Stimulated activated CD8-positive, alpha-beta memory T cell treated with anti-CD3 and anti-CD28 coated beads, Interleukin-15, amount 100 ng/mL, for 24 hours (primary cell): Measurements from ENCODE around the gene SDS.

Experiments
- DNase-seq: peaks from one replicate; pipeline ENCODE4 v3.0.0-alpha.2; 2020; ENCODE audit warnings: low read depth

SDS gene, protein sequence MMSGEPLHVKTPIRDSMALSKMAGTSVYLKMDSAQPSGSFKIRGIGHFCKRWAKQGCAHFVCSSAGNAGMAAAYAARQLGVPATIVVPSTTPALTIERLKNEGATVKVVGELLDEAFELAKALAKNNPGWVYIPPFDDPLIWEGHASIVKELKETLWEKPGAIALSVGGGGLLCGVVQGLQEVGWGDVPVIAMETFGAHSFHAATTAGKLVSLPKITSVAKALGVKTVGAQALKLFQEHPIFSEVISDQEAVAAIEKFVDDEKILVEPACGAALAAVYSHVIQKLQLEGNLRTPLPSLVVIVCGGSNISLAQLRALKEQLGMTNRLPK

DNA sequence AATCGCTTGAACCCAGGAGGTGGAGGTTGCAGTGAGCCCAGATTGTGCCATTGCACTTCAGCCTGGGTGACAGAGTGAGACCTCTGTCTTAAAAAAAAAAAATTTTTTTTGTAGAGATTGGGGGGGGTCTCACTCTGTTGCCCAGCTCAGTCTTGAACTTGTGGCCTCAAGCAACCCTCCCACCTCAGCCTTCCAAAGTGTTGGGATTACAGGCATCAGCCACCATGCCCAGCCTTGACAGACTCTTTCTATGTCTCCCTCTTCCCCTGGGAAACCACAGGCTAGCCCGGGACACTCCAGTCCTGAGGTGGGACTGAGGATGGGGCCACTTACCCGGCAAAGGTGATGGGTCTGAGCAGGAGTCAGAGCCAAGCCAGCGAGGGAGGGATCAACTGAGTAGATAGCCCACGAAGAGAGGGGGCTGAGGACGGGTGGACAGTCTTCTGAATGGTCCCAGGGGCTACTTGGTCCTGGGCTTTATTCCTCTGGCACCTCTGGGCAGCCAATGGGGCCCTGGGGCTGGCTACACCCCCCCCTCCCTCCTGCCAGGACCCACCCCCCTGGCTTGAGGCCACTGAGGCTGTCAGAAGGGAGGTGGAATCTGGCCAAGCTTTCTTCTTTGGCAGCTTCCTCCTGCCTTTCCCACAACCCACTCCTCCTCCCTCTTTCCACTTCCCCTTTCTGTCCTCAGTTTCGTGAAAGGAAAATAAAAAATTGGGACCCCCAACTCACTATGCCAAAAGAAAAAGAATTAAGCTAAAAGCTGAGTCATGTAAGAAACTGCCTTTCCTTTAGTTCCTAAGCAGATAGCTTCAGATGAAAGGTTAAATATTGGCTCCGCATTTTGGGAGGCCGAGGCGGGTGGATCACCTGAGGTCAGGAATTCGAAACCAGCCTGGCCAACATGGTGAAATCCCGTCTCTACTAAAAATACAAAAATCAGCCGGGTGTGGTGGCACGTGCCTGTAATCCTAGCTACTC lies at the start of gene SDS:
Gene SDS (minus strand): TSS at position 453 of the 981 bp plus-strand sequence. CDS start 4,179 bp downstream, outside the sequence.
- no peak for DNase-seq

DNA sequence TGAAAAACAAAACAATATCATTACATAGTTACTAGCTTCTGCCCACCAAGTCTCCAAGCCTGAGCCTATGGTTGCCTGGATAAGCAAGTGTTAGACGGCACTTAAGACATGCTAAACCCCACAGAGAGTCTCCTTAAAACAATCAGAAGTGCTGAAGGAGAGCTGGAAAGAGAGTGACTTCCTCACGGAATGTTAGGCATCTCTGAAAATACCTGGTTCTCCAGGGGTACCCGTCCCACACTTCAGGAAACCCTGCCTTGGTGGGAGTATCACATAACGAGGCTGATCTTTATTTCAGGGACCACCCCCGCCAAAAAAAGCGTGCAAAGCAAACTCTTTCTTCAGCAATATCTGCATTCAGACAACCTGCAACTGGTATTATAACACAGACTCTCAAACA lies 49.6 kb upstream of the SDS start:
- no peak for DNase-seq

DNA sequence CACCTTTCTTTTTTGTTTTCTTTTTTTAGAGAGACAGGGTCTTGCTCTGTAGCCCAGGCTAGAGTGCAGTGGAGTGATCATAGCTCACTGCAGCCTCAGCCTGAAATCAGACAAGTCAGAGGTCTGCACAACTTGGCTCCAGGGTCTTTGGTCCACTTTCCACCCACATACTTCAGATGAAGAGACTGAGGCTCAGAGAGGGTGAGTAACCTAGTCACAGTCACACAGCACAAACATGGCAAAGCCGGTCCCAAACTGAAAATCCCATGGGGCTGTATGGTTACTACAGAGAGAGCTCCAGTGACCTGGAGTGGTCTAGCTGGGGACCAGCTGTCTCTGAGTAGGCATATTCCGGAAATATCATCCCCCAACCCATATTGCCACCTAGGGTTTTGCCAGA lies 48.8 kb upstream of the SDS start:
- no peak for DNase-seq

DNA sequence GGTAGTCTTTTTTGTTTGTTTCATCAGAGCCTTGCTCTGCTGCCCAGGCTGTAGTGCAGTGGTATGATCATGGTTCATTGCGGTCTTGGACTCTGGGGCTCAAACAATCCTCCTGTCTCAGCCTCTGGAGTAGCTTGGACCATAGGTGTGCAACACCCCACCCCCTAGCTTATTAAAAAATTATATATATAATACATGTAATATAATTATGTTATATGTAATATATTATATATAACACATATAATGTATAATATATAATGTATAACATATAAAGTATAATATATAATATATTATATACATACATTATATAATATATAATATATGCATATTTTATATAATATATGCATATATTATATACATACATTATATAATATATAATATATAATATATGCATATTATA lies 46.2 kb upstream of the SDS start:
- no peak for DNase-seq

DNA sequence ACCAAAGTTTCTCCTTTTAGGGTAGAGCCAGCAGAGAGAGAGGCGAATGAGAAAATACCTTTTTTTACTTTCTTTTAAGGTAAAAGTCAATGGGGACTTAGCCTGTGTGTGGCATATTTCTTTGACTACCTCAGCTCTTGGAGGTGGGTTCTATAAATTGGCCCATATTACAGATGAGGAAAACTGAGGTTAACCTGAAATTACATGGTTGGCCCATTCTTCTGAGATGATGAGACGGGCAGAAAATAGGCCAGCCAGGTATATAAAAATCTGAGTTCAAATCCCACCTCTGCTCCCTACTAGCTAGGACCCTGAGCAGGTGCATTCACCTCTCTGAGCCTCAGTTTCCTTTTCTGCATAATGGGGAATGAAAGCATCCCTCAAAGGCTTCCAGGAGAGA lies 45.6 kb upstream of the SDS start:
- no peak for DNase-seq

DNA sequence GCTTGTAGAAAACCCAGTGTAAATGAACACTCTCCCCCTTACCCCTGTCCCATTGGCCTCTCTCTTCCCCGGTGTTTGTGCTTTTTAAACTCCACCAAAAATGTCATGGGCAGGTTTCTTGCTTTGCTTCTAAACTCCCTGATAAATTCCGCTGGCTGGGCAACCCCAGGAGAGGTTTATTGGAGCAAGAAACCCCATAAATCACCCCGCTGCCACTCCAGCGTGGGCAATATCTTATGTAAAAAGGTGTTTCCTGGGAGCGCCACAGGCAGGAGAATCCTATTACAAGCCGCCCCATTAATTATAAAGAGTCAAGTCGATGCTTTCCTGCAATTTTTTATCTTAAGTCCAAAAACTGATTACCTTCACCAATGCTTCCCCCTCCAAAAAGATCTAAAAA lies 45.2 kb upstream of the SDS start:
- no peak for DNase-seq

DNA sequence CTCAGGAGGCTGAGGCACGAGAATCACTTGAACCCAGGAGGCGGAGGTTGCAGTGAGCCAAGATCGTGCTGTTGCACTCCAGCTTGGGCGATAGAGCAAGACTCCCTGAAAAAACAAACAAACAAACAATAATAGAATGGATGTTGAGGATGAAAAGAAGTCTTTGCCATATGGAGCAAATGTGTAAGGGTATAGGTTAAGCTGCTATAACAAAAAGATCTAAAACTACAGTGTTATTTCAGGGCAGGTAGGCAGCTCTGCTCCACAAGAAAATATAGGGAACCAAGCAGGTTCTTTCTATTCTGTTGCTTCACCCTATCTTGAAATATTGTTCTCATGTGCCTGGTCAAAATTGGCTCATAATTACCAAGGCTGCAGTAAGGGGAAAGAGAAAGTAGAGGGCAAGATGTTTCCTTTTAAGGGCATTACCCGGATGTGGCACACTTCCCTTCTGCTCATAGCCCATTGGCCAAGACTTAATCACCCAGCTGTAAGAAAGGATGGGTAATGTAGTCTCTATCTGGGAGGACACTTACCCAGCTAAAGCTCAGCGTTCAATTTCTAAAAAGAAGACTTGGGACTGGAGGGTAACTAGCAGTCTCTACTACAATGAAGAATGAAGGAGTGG lies 42.0 kb upstream of the SDS start:
- no peak for DNase-seq

DNA sequence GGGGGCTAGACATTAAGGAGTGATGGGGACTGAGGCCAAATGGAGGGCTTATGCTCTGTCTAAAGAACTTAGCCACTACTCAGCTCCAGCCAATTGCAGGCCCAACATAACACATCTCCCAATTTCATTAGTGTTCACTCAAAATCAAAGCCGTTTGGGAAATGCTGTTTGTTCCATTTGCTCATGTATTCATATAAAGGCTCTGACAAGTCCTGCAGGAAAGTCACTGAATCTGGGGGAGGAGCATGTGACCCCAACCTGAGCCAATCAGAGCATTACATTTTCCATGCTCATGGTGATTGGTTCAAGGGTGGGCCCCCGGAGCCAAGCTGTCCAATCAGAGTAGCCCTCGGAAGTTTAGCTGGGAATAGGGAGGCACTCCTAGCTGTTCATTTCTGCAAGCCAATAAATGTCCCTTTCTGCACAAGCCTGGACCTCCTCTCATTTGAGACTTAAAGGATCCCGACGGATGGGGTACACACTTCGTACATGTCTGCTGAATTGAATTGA lies 39.4 kb upstream of the SDS start:
- no peak for DNase-seq

DNA sequence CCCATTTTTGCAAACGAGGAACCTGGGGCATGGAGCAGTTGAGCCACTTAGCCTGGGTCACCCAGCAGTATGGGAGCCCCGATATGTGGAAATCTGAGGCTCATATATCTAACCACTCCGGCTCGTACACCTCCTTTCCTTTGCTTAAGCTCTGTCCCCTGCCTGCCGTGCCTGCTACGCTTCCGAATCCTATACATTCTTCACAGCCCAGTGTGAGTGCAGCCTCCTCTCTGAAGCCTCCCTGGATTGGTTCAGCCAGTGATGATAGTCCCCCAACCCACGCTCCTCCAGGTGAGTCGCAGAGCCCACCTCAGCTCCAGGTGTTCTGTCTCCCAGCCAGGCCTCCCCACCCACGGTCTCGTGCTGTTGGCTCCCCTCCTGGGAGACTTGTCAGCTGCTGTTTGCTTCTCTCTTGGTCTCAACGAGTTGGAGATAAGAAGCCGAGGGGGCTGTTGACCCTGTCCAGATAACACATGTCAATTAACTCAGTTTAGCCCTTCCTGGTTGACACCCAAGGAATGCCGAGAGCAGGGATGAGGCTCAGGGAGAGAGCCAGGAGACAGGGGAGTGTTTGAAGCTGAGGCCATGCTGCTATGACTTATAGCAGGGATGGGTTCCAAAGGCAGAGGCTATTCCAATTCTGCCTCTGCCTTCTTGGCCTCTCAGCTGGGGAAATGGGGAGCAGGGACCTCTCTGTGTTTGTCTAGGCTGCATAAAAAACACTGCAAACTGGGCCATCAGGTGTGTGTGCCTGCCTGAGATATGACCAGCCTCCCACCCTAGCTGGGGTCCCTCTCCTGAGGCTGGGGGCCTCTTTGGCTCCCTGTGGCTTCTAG lies 37.5 kb upstream of the SDS start:
- no peak for DNase-seq

DNA sequence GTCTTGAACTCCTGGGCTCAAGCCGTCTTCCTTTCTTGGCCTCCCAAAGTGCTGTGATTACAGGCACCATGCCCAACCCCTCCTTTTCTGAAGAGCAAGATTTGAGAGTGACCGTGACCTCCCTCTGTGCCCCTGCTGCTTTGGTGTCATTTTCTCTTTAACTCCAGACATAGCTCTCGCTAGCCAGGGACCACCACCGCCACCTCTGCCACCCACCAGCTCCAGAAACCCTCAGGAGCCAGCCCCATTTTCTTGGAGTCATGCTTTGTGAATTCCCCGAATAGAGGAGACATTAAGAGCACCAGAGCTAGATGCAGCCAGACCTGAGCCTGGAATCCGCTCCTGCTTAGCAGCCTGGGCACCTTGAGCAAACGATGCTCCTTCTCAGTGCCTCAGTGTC lies 36.6 kb upstream of the SDS start:
- DNase-seq, result no peak

DNA sequence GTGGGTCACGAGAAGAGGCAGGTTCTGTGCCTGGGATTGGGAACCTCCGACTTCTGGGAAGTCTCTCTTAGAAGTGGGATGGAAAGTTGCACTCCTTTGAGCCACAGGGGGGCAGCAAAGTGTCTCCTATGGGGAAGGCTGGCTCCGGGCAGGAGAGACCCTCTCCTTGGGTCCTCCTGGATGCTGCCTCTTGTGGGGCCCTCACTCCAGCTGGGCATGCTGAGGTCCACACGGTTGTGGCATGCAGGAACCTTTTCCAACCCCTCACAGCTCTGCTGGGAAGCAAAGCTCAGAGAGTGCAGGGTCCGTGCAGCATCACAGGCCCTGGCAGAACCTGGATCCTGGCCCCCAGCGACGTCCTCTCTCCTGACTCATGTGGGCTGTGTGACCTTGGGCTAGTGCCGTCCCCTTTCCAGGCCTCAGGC lies 35.9 kb upstream of the SDS start:
- no peak for DNase-seq

DNA sequence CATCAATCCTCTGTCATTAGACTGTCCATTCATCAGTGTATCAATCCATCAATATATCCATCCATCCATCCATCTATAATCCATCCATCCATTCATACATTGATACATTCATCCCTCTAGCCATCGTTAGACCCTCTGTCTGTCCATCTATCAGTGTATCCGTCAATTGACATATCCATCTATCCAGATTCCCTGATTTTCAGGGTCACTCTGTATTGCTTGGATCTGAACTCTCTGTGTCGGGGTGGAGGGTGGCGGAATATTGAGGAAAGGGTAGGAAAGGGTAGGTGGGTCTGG lies 35.6 kb upstream of the SDS start:
- no peak for DNase-seq

DNA sequence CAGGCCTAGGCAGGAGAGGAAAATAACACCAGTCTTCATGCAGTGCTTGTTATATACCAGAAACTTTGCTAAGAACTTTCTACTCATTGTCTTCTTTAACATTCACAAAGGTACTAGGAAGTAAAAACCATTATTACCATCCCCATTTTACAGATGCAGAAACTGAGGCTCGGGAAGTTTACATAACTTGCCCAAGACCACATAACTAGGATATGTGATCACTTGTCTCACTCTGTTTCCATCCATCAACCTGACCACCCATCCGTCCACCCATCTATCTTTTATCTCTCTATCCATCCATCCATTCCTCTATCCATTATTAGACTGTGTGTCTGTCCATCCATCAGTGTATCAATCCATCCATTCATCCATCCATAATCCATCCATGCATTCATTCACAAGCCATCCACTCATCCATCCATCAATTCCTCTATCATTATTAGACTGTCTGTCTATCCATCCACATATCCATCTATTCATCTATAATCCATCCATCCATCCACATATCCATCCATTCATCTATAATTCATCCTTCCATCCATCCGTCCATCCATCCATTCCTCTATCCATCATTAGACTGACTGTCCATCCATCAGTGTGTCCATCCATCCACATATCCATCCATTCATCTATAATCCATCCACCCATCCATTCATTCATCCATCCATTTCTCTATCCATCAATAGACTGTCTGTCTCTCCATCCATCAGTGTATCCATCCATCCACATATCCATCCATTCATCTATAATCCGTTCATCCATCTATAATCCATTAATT lies 35.0 kb upstream of the SDS start:
- no peak for DNase-seq

DNA sequence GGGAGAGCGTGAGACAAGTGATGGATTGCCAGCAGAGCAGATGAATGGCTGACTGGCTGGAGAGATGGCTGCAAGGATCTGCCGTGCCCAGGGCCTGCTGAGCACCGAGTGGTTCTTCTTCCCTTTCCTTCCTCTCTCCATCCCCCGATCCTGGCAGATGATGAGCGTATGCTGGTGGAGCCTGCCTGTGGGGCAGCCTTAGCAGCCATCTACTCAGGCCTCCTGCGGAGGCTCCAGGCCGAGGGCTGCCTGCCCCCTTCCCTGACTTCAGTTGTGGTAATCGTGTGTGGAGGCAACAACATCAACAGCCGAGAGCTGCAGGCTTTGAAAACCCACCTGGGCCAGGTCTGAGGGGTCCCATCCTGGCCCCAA lies 34.0 kb upstream of the SDS start:
- no peak for DNase-seq

DNA sequence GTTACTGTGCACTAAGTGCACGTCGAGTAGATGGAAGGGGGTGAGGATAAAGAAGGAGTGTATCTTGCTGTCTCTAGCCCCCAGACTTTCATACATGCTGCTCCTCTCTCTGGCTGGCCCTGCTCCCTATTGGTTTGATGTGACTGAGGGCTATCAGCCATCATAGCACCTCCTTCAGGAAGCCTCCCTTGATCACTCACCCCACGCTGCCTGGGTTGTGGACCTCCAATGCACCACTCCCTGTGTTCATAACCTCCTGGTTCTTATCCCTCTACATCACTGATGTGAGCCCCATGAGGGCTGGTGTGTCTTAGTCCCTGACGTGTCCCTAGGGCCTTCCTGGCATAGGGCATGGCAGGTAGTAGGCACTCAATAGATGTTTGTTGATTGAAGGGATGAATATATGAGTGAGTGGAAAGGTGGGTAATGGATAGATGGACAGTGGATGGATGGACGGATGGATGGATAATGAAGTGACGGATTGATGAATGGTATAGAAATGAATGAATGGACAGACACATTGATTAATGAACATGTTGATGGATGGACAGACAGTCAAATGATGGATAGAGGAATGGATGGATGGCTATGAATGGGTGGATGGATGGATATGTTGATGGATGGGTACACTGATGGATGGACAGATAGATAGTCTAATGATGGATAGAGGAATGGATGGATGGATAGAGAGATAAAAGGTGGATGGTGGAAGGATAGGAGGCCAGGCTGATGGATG lies 33.5 kb upstream of the SDS start:
- DNase-seq, result no peak

DNA sequence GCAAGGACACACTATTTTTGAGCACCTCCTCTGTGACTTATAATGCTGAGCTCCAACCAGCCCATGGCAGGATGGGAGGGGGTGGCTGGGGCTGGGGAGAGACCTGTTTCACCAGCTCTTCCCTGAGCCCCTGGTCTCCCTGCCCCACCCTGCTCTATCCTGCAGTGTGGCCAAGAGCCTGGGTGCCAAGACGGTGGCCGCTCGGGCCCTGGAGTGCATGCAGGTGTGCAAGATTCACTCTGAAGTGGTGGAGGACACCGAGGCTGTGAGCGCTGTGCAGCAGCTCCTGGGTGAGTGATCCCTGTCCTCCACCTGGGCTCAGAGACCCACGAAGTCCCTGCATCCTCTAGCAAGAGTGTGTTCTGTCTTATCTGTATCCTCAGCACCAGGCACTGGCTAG lies 32.9 kb upstream of the SDS start:
- no peak for DNase-seq

DNA sequence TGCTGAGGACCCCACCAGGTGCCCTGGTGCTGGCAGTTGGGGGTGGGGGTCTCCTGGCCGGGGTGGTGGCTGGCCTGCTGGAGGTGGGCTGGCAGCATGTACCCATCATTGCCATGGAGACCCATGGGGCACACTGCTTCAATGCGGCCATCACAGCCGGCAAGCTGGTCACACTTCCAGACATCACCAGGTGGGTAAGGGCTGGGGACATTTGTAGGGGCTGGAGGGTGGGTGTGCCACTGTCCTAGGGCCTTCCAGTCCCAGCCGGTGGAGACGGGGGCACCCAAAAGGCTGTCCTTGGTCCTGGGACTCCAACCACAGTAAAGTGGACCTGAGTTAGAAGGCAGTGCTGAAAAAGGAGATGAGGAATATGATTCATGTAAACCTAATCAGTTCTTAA lies 31.7 kb upstream of the SDS start:
- no peak for DNase-seq

DNA sequence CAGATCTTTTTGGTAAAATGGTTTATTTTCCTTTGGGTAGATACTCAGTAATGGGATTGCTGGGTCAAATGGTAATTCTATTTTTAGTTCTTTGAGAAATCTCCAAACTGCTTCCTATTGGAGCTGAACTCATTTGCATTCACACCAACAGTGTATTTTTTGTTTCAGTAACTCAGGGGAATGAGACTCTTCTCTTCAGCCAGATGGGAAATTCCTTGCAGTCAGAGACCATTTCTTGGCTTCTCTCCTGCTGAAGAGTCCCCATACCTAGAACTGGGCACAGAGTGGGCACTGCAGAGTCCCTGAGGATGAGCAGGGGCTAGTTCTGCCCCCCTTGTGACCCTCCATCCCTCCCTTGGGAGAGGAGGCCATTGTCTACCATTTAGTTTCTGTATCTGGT lies 29.3 kb upstream of the SDS start:
- no peak for DNase-seq

DNA sequence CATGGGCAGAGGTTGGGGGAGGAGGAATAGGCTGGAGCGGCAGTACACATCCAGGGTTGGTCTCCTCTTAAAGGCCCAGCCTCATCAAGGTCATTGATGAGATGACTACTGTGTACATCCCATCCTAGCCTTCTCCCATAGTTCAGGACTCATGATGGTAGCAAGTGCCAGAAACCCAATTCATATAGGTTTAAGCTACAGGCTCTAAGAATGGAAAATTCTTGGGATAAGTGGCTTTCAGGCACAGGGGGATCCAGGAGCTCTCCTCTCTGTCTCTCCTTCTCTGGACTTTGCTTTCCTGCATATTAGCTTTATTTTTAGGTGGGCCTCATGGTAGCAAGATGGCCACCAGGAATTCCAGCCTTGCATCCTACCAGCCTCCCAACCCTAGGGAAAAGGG lies 24.8 kb upstream of the SDS start:
- DNase-seq, result no peak

DNA sequence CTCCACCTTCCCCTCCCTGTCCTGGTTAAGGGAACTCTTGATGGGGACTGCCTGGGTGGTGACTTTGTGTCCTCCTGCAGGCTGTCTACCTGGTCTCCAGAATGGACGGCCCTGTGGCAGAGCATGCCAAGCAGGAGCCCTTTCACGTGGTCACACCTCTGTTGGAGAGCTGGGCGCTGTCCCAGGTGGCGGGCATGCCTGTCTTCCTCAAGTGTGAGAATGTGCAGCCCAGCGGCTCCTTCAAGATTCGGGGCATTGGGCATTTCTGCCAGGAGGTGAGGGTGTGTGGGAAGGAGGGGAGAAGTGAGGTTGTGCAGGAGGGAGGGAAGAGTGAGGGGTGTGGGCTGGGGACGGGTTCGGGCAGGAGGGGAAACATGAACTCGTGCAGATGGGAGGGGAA lies 24.2 kb upstream of the SDS start:
- DNase-seq, result no peak
